Suprapubic skin (tissue), 2 donors: ENCODE measurements around the gene MDM1.

Source experiments
- EP300 ChIP-seq: sonication (generic); formaldehyde crosslinking; IDR thresholded peaks from one replicate; pipeline ENCODE4 v1.6.1; 2017; ENCODE audit warnings: antibody characterized with exemption
- POLR2A ChIP-seq, 2 donors: fragments of 450-650 bp; IDR thresholded peaks; one replicate each; pipeline ENCODE4 v1.6.1; 2017; ENCODE audit warnings: antibody characterized with exemption in 2 of 2, mild to moderate bottlenecking in 2 of 2, moderate library complexity in 2 of 2

GRCh38 chr12:68264158-68264855, 67.9 kb downstream of the MDM1 start:
- TF ChIP-seq EP300 (no peak), POLR2A (IDR thresholded peaks at IDR 0.05) (no peak)
